ENCODE results near the gene MCM3AP. TPM values are rescaled to one million over a fixed set of nuclear protein-coding genes. Genes with fewer than 3 reads are reported as not detected.

Gene MCM3AP
- total and polyA plus RNA-seq, 9 of the 15 experiments (the other 6 are each of a cell fraction or from before 2014, with no cell fraction given) = 6.5 to 179 (median 69.6) TPM

DNA sequence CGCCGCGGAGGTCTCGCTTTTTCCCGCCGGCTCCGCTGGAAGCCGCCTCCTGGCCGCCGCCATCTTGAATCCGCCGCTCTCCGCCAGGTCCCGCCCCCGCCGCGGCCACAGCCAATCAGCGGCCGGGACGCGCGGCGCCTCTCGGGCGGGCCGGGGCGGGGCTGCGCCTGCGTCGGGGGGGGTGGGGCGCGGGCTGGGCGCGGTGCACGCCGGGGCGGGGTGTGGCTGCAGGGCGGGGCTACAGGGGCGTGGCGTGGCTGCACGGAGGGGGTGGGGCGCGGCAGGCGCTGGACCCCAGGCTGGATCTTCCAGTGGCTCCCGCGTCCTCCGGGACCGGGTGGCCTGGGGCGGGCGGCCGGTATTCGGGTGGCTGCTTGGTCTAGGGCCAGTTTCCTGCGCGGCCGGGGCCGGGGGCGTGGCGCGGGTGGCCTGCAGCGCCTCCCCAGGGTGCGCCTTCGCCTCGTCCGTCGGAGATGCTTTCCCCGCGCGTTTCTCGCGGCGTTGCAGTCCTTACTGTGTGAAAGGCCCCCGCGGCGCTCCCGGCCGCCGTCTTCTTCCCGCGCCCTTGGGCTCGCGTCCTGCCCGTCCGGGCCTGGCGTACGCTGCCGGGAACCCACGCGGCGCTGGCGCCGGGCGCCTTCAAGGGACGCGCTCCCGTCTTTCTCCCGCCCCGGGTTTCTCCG lies 39.1 kb upstream of the MCM3AP start (continued):
- TF ChIP-seq CREB5 (CRISPR knock-in tag; IDR thresholded peaks at IDR 0.05) (no peak), TRIM28 (IDR thresholded peaks at IDR 0.05) (no peak), KLF1 (tag; IDR thresholded peaks at IDR 0.05) (no peak), PHB (CRISPR knock-in tag; IDR thresholded peaks at IDR 0.05) (peak; percentile 75; the same call in 1 of the 2 replicates), CGGBP1 (CRISPR knock-in tag; IDR thresholded peaks at IDR 0.05) (no peak), HNRNPK (IDR thresholded peaks at IDR 0.05; ENCODE audit: low read depth, low read length, poor library complexity, severe bottlenecking) (peak; percentile 54), KAT2B (IDR thresholded peaks at IDR 0.05; ENCODE audit: low read depth, low read length) (no peak), POLR2G (IDR thresholded peaks at IDR 0.05; ENCODE audit: low read depth, low read length) (peak; percentile 84), DIDO1 (tag; IDR thresholded peaks at IDR 0.05; ENCODE audit: low read depth) (no peak), ZC3H11A (IDR thresholded peaks at IDR 0.05; ENCODE audit: low read depth, low read length) (no peak), ATF2 (CRISPR knock-in tag; IDR thresholded peaks at IDR 0.05) (0 out of 2 replicates have a peak, but pooled peaks have one; percentile 50), BHLHE40 (IDR thresholded peaks at IDR 0.05; ENCODE audit: low read length) (no peak), PCBP1 (IDR thresholded peaks at IDR 0.05; ENCODE audit: low read depth, low read length, poor library complexity, severe bottlenecking) (no peak), POLR2H (tag; IDR thresholded peaks at IDR 0.05; ENCODE audit: low read depth) (no peak), CREBBP (IDR thresholded peaks at IDR 0.05; ENCODE audit: low read depth, low read length) (no peak)
- TF ChIP-seq, protein P1, sequence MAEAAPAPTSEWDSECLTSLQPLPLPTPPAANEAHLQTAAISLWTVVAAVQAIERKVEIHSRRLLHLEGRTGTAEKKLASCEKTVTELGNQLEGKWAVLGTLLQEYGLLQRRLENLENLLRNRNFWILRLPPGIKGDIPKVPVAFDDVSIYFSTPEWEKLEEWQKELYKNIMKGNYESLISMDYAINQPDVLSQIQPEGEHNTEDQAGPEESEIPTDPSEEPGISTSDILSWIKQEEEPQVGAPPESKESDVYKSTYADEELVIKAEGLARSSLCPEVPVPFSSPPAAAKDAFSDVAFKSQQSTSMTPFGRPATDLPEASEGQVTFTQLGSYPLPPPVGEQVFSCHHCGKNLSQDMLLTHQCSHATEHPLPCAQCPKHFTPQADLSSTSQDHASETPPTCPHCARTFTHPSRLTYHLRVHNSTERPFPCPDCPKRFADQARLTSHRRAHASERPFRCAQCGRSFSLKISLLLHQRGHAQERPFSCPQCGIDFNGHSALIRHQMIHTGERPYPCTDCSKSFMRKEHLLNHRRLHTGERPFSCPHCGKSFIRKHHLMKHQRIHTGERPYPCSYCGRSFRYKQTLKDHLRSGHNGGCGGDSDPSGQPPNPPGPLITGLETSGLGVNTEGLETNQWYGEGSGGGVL (CRISPR knock-in tag; IDR thresholded peaks at IDR 0.05) = no peak
- TF ChIP-seq, protein P2, sequence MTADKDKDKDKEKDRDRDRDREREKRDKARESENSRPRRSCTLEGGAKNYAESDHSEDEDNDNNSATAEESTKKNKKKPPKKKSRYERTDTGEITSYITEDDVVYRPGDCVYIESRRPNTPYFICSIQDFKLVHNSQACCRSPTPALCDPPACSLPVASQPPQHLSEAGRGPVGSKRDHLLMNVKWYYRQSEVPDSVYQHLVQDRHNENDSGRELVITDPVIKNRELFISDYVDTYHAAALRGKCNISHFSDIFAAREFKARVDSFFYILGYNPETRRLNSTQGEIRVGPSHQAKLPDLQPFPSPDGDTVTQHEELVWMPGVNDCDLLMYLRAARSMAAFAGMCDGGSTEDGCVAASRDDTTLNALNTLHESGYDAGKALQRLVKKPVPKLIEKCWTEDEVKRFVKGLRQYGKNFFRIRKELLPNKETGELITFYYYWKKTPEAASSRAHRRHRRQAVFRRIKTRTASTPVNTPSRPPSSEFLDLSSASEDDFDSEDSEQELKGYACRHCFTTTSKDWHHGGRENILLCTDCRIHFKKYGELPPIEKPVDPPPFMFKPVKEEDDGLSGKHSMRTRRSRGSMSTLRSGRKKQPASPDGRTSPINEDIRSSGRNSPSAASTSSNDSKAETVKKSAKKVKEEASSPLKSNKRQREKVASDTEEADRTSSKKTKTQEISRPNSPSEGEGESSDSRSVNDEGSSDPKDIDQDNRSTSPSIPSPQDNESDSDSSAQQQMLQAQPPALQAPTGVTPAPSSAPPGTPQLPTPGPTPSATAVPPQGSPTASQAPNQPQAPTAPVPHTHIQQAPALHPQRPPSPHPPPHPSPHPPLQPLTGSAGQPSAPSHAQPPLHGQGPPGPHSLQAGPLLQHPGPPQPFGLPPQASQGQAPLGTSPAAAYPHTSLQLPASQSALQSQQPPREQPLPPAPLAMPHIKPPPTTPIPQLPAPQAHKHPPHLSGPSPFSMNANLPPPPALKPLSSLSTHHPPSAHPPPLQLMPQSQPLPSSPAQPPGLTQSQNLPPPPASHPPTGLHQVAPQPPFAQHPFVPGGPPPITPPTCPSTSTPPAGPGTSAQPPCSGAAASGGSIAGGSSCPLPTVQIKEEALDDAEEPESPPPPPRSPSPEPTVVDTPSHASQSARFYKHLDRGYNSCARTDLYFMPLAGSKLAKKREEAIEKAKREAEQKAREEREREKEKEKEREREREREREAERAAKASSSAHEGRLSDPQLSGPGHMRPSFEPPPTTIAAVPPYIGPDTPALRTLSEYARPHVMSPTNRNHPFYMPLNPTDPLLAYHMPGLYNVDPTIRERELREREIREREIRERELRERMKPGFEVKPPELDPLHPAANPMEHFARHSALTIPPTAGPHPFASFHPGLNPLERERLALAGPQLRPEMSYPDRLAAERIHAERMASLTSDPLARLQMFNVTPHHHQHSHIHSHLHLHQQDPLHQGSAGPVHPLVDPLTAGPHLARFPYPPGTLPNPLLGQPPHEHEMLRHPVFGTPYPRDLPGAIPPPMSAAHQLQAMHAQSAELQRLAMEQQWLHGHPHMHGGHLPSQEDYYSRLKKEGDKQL (CRISPR knock-in tag; IDR thresholded peaks at IDR 0.05; ENCODE audit: borderline replicate concordance) = no peak

Data from K562 (cell line).